HFF-Myc (cell line): Measurements from ENCODE around the gene DEFB124.
"Not testable (repeated sequence)": the region's sequence is repeated elsewhere in the genome, so short reads cannot be mapped to it uniquely, and the experiment has no call there.

Experiments
- DNase-seq: peaks from one replicate; pipeline ENCODE4 v3.0.0-alpha.2; 2011; ENCODE audit warnings: low read depth; ENCODE audit errors: extremely low read depth
- H3K4me3 ChIP-seq: replicated peaks from 2 replicates; pipeline ENCODE4 v1.5.1; 2011; ENCODE audit warnings: low read depth, mild to moderate bottlenecking, control low read depth, low read length
- TF ChIP-seq, protein P1 (sequence below): IDR thresholded peaks from 2 replicates; pipeline ENCODE4 v1.5.1; 2012; ENCODE audit warnings: mild to moderate bottlenecking, low read depth, low read length, control low read depth; ENCODE audit errors: missing control alignments

The DEFB124 gene

GRCh38 chr20:31449511-31450414, 25.2 kb downstream of the DEFB124 start:
- no peak overlapping the region for H3K4me3 ChIP-seq
- no peak for DNase-seq
- TF ChIP-seq, protein P1, sequence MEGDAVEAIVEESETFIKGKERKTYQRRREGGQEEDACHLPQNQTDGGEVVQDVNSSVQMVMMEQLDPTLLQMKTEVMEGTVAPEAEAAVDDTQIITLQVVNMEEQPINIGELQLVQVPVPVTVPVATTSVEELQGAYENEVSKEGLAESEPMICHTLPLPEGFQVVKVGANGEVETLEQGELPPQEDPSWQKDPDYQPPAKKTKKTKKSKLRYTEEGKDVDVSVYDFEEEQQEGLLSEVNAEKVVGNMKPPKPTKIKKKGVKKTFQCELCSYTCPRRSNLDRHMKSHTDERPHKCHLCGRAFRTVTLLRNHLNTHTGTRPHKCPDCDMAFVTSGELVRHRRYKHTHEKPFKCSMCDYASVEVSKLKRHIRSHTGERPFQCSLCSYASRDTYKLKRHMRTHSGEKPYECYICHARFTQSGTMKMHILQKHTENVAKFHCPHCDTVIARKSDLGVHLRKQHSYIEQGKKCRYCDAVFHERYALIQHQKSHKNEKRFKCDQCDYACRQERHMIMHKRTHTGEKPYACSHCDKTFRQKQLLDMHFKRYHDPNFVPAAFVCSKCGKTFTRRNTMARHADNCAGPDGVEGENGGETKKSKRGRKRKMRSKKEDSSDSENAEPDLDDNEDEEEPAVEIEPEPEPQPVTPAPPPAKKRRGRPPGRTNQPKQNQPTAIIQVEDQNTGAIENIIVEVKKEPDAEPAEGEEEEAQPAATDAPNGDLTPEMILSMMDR, result no peak

GRCh38 chr20:31446084-31446819, 28.7 kb downstream of the DEFB124 start:
- DNase-seq, result no peak
- TF ChIP-seq, protein P1, result no peak
- no peak overlapping the region for H3K4me3 ChIP-seq

DNA sequence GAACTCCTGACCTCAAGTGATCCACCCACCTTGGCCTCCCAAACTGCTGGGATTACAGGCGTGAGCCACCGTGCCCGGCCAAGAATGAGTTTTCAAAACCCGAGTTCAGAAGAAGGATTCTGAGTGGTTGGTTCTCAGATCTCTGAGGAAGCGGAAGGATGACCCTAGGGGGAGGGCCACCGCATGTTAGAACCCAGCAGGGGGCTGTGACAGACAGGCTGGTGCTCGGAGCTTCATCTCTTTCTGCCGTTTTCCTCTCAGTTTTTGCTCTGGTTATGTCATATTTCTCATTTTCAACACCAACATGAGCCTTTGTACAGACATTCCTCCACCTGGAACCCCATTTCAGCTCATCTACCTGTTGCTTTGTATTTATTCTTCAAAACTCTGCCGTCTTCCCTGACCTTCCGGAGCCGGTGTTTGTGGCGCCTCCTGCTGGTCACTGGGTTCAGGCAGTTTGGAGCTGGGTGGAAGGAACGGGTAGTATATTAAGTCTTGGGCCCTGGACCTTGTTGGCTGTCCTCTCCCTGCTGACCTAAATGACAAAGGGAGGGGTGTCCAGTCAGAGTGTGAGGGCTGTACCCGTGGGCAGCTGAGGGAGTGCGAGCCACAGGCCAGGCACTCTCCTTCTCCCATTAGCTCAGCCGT, 34.8 kb downstream of the DEFB124 start, which contains the start of gene DEFB123:
Gene DEFB123 (plus strand): TSS at position 621 of the 648 bp plus-strand sequence. CDS start 67 bp downstream, outside the sequence.
- H3K4me3 ChIP-seq, result no peak within 1 kb of the TSS
- DNase-seq, result no peak
- TF ChIP-seq, protein P1, result peak; percentile 20

- DNase-seq, result no peak
- no peak overlapping the region for H3K4me3 ChIP-seq
- TF ChIP-seq, protein P1, result no peak
Observed at GRCh38 chr20:31430568-31431115, 44.3 kb downstream of the DEFB124 start.

- not testable (repeated sequence) for H3K4me3 ChIP-seq, DNase-seq
Observed at GRCh38 chr20:31427576-31427975, 47.4 kb downstream of the DEFB124 start.

- not testable (repeated sequence) for DNase-seq, H3K4me3 ChIP-seq
Observed at GRCh38 chr20:31426891-31427551, 47.9 kb downstream of the DEFB124 start.

DNA sequence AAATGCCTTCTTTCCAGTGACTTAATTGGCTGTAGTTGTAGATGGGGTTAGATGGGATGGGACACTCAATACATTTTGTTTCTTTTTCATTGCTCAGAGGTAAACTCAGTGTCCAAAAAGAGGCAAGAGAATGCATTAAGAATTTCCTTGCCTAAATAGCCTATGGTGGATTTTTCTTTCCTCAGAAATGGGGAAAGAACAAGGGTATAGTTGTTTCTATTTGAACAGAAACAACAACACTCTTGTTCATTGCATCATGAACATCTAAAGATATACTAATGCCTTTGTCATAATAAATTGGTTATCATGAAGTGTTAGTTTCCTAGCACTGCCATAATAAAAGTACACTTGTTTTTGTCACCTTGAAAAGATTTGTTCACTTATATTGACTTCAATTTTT, 49.1 kb downstream of the DEFB124 start:
- TF ChIP-seq, protein P1, result no peak
- no peak overlapping the region for H3K4me3 ChIP-seq
- DNase-seq, result no peak
